GM19025 (cell line): ENCODE measurements around the gene MAP1B.

Experiments
- ATAC-seq: cut with Tn5 transposase; IDR thresholded peaks from one replicate; pipeline ENCODE4 v1.9.1; 2021; ENCODE audit warnings: mild to moderate bottlenecking, low read depth, moderate library complexity; ENCODE audit not compliant: unreplicated experiment

Gene MAP1B

DNA sequence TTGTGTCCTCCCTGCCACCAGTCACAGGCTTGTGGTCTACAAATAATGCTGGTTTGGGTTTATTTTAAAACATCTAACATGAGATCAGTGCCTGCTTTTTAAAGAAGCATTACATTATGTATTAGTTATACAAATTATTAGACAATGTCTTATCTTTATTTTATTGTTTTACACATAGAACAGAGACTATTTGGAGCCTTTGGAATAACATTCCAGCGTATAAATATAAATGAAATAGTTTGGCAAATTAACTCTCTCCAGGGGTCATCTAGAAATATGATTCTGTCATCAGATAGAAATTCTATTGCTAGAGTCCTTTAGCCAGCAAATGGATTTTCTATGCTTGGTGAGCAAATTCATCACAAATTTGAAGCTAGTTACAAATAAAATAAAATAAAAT is 22.4 kb downstream of the MAP1B start:
- no peak for ATAC-seq

DNA sequence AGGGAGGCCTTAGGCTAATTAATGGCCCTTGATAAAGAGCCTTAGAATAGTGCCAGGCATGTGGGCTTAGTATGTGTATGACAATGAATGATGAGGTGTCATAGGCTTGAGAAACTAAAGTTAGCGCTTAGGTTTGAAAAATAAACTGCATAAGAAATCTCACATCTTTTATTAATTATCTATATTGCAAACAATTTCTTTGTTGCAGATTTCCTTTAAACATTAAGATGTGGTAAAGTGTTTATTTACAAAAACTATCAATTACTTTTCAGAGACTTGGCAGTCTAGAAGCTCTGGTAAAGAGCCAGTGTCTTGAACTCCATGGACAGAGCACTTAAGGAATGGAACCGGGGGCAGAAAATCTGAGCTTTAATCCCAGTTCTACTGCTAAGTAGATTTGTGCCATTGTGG is 23.1 kb downstream of the MAP1B start:
- ATAC-seq: no peak

DNA sequence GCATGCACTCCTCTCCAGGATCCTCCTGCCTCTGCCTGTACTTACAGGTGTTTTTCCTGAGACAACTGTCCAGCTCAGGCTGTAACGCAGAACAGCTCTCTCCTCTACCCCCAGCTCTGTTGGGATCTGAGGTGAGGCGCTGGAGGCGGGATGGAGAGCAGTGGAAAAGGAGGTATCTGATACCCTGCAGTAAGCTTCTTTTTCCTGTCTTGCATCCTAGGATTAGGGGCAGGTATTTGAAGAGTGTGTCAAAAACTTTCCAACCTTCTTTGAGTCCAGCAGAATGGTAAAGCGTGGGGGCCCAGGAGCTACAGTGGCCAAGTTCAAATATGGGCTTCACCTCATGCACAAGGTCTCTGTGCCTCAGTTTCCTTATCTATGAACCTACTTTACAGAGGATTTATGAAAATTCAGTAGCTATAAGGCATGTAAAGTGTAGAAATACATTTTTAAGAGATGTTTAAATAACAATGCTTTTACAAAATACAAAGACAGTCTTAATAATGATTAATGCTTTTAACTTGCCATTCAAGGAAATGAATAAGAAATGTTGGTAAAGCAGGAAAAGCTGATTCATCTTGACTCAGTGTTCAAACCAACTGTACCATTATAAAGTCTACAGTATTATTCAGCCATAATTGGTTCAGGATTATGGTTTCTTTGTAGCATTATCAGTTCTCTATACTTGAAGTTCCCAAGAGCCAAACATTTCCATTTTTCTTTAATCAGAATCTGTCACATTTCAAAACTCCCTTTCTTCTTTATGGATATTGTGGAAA is 26.1 kb downstream of the MAP1B start:
- ATAC-seq: no peak

DNA sequence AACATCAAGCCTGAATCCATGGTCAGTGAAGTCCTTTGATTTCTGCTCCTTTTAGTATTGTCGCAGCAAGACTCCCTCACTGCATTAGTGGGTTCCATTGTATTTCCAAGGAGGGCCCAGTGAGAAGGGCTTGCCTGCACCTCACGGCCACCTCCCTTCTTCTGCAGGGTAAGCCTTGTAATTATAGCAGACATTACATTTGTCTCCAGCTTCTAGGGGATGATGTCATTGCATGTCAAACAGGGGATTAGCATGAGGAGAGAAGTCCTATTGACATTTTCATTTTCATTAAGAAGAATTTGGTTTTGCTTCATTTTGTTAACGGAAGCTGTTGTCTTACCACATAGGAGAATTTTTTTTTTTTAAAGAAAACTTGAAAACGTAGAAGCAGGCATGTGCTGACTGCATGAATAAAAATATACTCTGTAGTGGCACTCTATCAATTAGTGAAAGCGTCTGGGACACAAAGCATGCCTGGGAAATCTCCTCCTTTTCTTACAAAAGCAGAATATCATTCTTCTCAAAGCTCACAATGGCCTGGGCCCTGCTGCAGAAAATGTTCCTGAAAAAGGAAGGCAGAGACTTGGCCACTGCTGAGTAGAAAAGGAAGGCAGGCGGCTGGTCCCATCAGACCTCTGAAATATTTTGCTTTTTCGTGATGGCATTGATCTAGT is 27.1 kb downstream of the MAP1B start:
- ATAC-seq: no peak

DNA sequence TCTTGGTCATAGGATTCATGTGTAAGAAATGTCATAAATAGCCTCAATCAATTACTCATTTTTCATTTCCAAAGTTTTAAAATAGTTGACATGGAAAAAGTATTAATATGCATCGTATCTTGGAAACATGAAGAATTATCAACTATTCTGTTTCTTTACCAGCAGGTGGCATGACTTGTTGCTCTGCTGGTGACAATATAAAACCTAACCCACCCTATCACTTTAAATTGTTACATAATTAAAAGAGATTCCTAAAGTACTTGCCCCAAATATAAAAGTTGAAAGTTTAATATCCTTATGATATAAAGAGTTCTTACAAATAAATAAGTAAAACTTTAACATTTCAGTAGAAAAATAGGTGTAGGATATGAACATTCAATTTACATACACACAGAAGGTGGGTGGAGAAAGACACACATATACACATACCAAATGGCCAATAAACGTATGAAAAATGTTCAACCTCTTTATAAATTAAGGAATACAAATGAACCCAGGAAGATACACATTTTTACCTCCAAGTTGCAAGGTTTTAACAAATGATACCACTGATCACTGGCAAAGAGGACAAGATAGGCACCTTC is 30.6 kb downstream of the MAP1B start:
- ATAC-seq: no peak

DNA sequence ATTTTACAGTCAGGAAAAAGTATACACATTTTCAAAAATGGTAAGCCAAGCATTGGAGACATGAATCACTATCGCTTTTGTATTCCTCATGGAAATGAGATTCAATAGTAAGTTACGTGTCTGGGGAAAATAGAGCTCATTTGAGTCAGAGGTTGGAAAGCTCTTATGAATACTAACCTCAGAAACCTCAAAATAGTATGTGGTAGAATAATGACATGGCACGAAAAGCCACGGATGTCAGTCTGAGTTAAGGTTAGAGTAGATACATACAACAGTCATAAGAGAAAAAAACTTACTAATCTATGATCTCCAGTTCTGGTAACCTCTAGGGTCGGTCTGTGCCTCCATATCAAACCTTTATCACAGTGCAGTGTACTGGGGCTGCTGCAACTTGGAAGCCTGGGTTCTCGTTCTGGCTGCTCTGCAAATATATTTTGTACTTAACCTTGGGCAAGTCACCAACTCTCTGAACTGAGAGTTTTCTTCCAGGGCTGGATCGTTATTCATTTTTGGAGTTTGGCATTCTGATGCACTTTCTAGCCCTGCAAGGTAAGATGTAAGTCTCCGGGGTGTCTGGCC is 31.8 kb downstream of the MAP1B start:
- ATAC-seq: peak; percentile 46

DNA sequence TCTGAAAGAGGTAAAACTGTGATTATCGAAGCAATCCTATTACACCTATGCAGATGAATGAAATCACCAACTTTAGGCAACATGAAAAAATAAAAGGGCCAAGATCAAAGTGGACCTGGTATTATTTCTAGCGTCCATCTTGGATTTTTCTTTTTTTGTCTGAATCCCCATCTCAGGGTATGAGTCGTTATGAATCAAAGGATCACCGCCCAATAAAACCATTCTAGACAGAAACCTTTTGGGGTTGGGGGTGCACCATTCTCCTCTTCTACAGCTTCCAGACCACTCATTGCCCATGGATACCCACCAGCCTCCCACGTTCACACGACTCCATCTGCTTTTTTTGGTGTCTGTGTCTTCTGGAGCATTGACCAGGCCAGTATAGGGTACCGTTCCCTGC is 33.4 kb downstream of the MAP1B start:
- no peak for ATAC-seq

- ATAC-seq: no peak
These were observed 34.4 kb downstream of the MAP1B start for GRCh38 chr5:72141440-72142355.

GRCh38 chr5:72144762-72145161 is 37.5 kb downstream of the MAP1B start:
- no peak for ATAC-seq

GRCh38 chr5:72145348-72145747 is 38.1 kb downstream of the MAP1B start:
- no peak for ATAC-seq

GRCh38 chr5:72146056-72146455 is 38.8 kb downstream of the MAP1B start:
- ATAC-seq: no peak

GRCh38 chr5:72147569-72147968 is 40.3 kb downstream of the MAP1B start:
- no peak for ATAC-seq

- ATAC-seq: no peak
These were observed 42.5 kb downstream of the MAP1B start for GRCh38 chr5:72149742-72150141.

- ATAC-seq: no peak
These were observed 43.9 kb downstream of the MAP1B start for GRCh38 chr5:72151169-72151568.

- no peak for ATAC-seq
These were observed 44.4 kb downstream of the MAP1B start for GRCh38 chr5:72151646-72152045.

DNA sequence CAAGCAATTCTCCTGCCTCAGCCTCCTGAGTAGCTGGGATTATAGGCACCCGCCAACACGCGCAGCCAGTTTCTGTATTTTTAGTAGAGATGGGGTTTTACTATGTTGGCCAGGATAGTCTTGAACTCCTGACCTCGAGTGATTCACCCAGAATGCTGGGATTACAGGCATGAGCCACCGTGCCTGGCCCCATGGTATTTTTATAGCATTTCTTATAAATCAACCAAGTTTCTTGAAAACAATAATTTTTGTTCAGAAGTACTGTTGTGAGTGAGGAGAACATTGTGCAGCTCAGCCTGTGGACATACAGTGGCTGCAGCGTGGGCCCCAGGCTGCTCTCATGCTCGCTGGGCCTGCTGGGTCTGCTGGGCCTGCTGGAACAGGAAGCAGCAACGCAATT is 45.3 kb downstream of the MAP1B start:
- ATAC-seq: no peak

- no peak for ATAC-seq
These were observed 46.3 kb downstream of the MAP1B start for GRCh38 chr5:72153551-72153950.

DNA sequence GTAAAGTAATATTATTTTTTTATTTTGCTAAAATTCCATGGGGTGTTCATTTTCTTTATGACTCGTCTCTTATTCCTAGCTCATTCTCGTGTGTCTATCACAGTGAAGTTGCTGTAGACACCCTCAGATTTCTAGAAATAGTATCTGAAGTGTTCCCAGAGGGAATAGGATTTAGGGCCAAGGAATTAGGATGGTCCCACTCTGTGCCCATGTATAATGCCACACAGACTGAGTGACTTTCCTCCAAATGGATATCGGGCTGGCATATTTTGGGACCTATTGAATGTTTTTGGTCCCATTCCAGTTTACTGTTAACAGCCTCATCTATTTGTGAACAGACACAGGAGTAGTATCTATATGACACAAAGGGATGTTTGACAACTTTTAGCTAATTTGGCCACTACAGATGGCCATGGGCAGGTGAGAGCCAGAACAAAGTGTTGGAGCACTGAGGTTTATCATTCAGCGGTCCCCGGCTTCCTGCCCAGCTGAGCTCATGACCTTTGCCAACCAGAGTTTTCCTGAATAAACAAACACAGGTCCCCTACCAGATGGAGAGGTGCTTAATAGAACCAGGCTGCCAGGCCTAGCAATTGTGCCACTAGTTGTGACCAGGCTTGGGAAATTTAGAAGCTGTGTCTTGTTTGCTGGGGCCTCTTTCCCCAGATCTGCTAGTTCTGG is 46.9 kb downstream of the MAP1B start:
- no peak for ATAC-seq

DNA sequence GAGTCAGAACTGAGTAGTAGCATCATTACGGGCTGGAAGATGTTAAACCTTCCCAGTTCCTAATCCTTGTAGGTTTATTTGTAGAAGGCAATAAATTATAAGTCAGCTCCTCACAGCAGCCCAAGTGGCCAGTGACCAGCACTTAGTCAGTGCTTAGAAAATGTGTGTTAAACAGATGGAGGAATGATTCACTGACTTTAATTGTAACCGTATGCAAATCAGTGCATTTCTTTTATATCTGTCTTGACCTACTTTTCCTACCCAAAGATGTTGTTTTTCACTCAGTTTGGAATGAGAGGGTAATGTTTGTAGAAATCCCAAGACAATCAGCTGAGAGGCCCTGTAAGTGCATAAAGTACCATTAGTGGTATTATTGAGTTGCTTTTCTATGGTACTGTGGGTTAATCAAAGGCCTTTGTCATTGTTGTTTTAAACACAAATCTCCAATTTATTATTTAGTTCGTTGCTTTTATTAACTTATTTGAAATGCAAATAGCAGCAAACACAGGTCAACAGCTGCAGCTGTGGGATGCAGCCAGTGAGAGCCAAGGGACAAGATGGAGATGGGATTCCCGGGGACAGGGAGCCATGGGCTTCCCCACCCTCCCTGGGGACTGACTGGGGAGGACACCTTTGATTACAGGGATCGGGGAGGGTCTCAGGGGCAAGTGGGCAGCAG is 49.8 kb downstream of the MAP1B start:
- ATAC-seq: no peak
